Measurements from ENCODE around the gene ILK. TPM values are rescaled to one million over a fixed set of nuclear protein-coding genes. Genes with fewer than 3 reads are reported as not detected.

Gene ILK
- total RNA-seq, 4 donors from 2014 or later: 159 to 211 (median 169) TPM

- no peak for DNase-seq
- TF ChIP-seq CTCF (IDR thresholded peaks at IDR 0.05) (no peak), POLR2AphosphoS5 (IDR thresholded peaks at IDR 0.05) (no peak), POLR2A (IDR thresholded peaks at IDR 0.05) (no peak), EP300 (IDR thresholded peaks at IDR 0.05; ENCODE audit: low read depth) (no peak)
- H3K4me3 ChIP-seq: no peak overlapping the region
- H3K27ac ChIP-seq: no peak overlapping the region
- H3K36me3 ChIP-seq: no peaks in the 10 kb centered on the region
- intact Hi-C loops (cut with DNase I; ENCODE audit: low total_unique reads) (no loop called here), in situ Hi-C loops (cut with MboI; ENCODE audit: low pct_ligation_motif_present in 1 of 4, low pct_unique_long_range_greater_than_20kb in 1 of 4, low sequenced_read_pairs in 3 of 4) (no loop called here)
- peaks cover 11 to 18% of the 10 kb centered on the region in 2 donors for H3K9me3 ChIP-seq
- H3K27me3 ChIP-seq: no peaks in the 10 kb centered on the region
- H3K4me1 ChIP-seq: peaks cover 0 to 10% (median 0%) of the 10 kb centered on the region in 4 donors
- 94 to 97% methylated on average over 4 of the region's 4 CpGs for WGBS, 2 donors (ENCODE audit: low coverage in 1 of 2)
These were observed 19.0 kb upstream of the ILK start for GRCh38 chr11:6584528-6584927.

- Histone ChIP-seq H3K4me3 (peak overlapping the region in 1 of 4 donors; percentile 9), H3K4me1 (peaks cover 0 to 10% (median 0%) of the 10 kb centered on the region in 4 donors), H3K9me3 (peaks cover 11 to 18% of the 10 kb centered on the region in 2 donors), H3K36me3 (no peaks in the 10 kb centered on the region), H3K27me3 (no peaks in the 10 kb centered on the region), H3K27ac (peak overlapping the region in 3 of 4 donors; percentile 48 to 60 (median 53))
- TF ChIP-seq CTCF (IDR thresholded peaks at IDR 0.05) (no peak), EP300 (IDR thresholded peaks at IDR 0.05; ENCODE audit: low read depth) (no peak), POLR2A (IDR thresholded peaks at IDR 0.05) (no peak), POLR2AphosphoS5 (IDR thresholded peaks at IDR 0.05) (no peak)
- 80 to 83% methylated on average over 5 to 25 of the region's 25 CpGs for WGBS, 2 donors (ENCODE audit: low coverage in 1 of 2)
- no peak for DNase-seq
- intact Hi-C loops (cut with DNase I; ENCODE audit: low total_unique reads): no loop called here
- in situ Hi-C loops (cut with MboI; ENCODE audit: low pct_ligation_motif_present in 1 of 4, low pct_unique_long_range_greater_than_20kb in 1 of 4, low sequenced_read_pairs in 3 of 4): no loop called here
These were observed 16.9 kb upstream of the ILK start for GRCh38 chr11:6586434-6587359.

GRCh38 chr11:6587360-6587953, 16.1 kb upstream of the ILK start:
- Histone ChIP-seq H3K4me1 (peaks cover 0 to 10% (median 0%) of the 10 kb centered on the region in 4 donors), H3K27me3 (no peaks in the 10 kb centered on the region), H3K9me3 (peaks cover 11 to 18% of the 10 kb centered on the region in 2 donors), H3K27ac (peak overlapping the region in 3 of 4 donors; percentile 48 to 60 (median 53)), H3K4me3 (no peak overlapping the region), H3K36me3 (no peaks in the 10 kb centered on the region)
- no peak for DNase-seq
- in situ Hi-C loops (cut with MboI; ENCODE audit: low pct_ligation_motif_present in 1 of 4, low pct_unique_long_range_greater_than_20kb in 1 of 4, low sequenced_read_pairs in 3 of 4): no loop called here
- 87 to 90% methylated on average over 3 to 9 of the region's 11 CpGs for WGBS, 2 donors (ENCODE audit: low coverage in 1 of 2)
- TF ChIP-seq POLR2A (IDR thresholded peaks at IDR 0.05) (no peak), EP300 (IDR thresholded peaks at IDR 0.05; ENCODE audit: low read depth) (no peak), POLR2AphosphoS5 (IDR thresholded peaks at IDR 0.05) (peak; percentile 29 to 72 (median 48)), CTCF (IDR thresholded peaks at IDR 0.05) (no peak)
- intact Hi-C loops (cut with DNase I; ENCODE audit: low total_unique reads): no loop called here

- H3K9me3 ChIP-seq: peaks cover 11 to 18% of the 10 kb centered on the region in 2 donors
- no peaks in the 10 kb centered on the region for H3K36me3 ChIP-seq
- intact Hi-C loops (cut with DNase I; ENCODE audit: low total_unique reads): no loop called here
- 82 to 93% methylated on average over 1 of the region's 1 CpG for WGBS, 2 donors (ENCODE audit: low coverage in 1 of 2)
- no peaks in the 10 kb centered on the region for H3K27me3 ChIP-seq
- H3K27ac ChIP-seq: peak overlapping the region in 3 of 4 donors; percentile 2 to 53 (median 48)
- H3K4me1 ChIP-seq: peaks cover 0 to 10% (median 0%) of the 10 kb centered on the region in 4 donors
- TF ChIP-seq POLR2AphosphoS5 (IDR thresholded peaks at IDR 0.05): no peak
- no peak for TF ChIP-seq CTCF (IDR thresholded peaks at IDR 0.05)
- TF ChIP-seq POLR2A (IDR thresholded peaks at IDR 0.05): no peak
- TF ChIP-seq EP300 (IDR thresholded peaks at IDR 0.05; ENCODE audit: low read depth): no peak
- no peak for DNase-seq
- in situ Hi-C loops (cut with MboI; ENCODE audit: low pct_ligation_motif_present in 1 of 4, low pct_unique_long_range_greater_than_20kb in 1 of 4, low sequenced_read_pairs in 3 of 4): no loop called here
- no peak overlapping the region for H3K4me3 ChIP-seq
These were observed 15.6 kb upstream of the ILK start for GRCh38 chr11:6588018-6588417.
